Superior temporal gyrus (tissue), 1 donor: ENCODE results near the gene LLGL2.

Source experiments
- DNase-seq: peaks from one replicate; pipeline ENCODE4 v3.0.0-alpha.2; 2016; ENCODE audit errors: extremely low spot score

Gene LLGL2

GRCh38 chr17:75521951-75522727 lies 3.4 kb upstream of the LLGL2 start:
- DNase-seq, result no peak

- no peak for DNase-seq
These were observed 1.9 kb upstream of the LLGL2 start for GRCh38 chr17:75523647-75524046.

- no peak for DNase-seq
These were observed 1.1 kb upstream of the LLGL2 start for GRCh38 chr17:75524269-75524969.

GRCh38 chr17:75525806-75526554 lies 483 bp downstream of the LLGL2 start:
- no peak for DNase-seq

- DNase-seq, result no peak
These were observed 1.2 kb downstream of the LLGL2 start for GRCh38 chr17:75526555-75527270.

- DNase-seq, result no peak
These were observed 5.6 kb downstream of the LLGL2 start for GRCh38 chr17:75530837-75531720.

GRCh38 chr17:75531721-75532072 lies 6.2 kb downstream of the LLGL2 start:
- no peak for DNase-seq

GRCh38 chr17:75535119-75535537 lies 9.6 kb downstream of the LLGL2 start:
- DNase-seq, result no peak

GRCh38 chr17:75535871-75536270 lies 10.4 kb downstream of the LLGL2 start:
- DNase-seq, result no peak

- DNase-seq, result no peak
These were observed 10.9 kb downstream of the LLGL2 start for GRCh38 chr17:75536366-75536765.

GRCh38 chr17:75539967-75540729 lies 14.7 kb downstream of the LLGL2 start:
- no peak for DNase-seq

- no peak for DNase-seq
These were observed 15.5 kb downstream of the LLGL2 start for GRCh38 chr17:75540923-75541503.

GRCh38 chr17:75542229-75542628 lies 16.7 kb downstream of the LLGL2 start:
- DNase-seq, result no peak

- DNase-seq, result no peak
These were observed 17.3 kb downstream of the LLGL2 start for GRCh38 chr17:75542728-75543336.

- no peak for DNase-seq
These were observed 18.8 kb downstream of the LLGL2 start for GRCh38 chr17:75544250-75544649.

GRCh38 chr17:75546181-75546580 lies 20.7 kb downstream of the LLGL2 start:
- DNase-seq, result no peak

GRCh38 chr17:75547091-75547490 lies 21.6 kb downstream of the LLGL2 start:
- DNase-seq, result no peak

- DNase-seq, result no peak
These were observed 23.3 kb downstream of the LLGL2 start for GRCh38 chr17:75548813-75549212.
